ENCODE measurements around the gene SCOC. TPM values are rescaled to one million over a fixed set of nuclear protein-coding genes. Genes with fewer than 3 reads are reported as not detected.

The SCOC gene
- total and polyA plus RNA-seq, 9 of the 15 experiments (the other 6 are each of a cell fraction or from before 2014, with no cell fraction given) = 16.8 to 110 (median 46.7) TPM

DNA sequence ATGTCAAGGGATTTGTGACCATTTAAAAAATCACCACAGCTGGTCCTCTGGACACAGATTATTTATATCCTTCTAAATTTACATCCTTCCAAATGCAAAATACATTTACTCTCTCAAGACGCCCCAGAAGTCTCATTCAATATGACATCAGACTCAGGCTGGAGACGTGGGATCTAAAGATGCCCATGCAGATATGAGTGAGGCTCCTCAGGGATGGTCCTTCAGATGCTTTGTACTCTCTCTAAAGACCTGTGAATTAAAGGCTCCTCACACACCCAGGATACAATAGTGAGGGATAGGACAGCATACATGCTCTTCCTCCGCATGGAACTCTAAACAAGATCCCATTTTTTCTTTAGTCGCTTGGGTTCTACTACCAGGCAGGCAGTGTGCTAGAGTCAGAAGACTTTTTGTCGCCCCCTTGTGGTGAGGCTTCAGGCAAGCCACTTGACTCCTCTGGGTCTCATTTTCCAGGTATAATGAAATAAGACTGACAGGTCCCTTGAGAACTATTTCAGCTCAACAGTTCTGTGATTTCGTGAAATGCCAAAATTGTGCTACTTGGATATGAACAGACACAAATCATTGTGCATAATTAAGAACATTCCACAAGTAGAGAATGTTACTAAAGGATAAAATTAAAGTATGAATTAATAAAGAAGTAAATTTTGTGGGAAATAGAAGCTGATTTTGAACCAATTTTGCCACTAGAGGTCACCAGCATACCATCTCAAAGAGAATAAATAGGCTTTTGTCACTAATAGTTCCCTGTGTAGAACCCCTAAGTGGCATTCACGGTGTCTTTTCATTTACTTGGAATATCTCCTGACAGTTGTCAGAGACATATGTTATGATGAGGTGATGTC is 13.7 kb upstream of the SCOC start:
- intact Hi-C loops (cut with micrococcal nuclease) = loop anchor here (1.0 to 2.0 kb wide), 4 partner anchors 251 to 491 kb away; no protein-coding TSS in a partner anchor
- CTCF ChIA-PET (ENCODE audit: low intra/inter-chr PET ratio) = interaction anchor here (0.7 to 3.4 kb wide), 11 partner anchors 67 to 1329 kb away, joined by 3 to 51 read pairs (median 4); no protein-coding TSS in a partner anchor
- no peaks in the 10 kb centered on the region for H3K4me1 ChIP-seq (replicated peaks in 1 of 2; ENCODE audit: control insufficient read depth in 2 of 2, insufficient read depth in 2 of 2, low read length in 2 of 2)
- under 1% methylated on average over 7 of the region's 7 CpGs for WGBS (ENCODE audit: insufficient coverage, low coverage, missing lambda C conversion rate)
- H2AFZ ChIP-seq (ENCODE audit: low read depth, low read length) = no peak overlapping the region
- in situ Hi-C loops (cut with MboI) = loop anchor here (5.0 to 25.0 kb wide), 2 partner anchors 248 to 503 kb away; no protein-coding TSS in a partner anchor
- no peaks in the 10 kb centered on the region for H4K20me1 ChIP-seq (replicated peaks; ENCODE audit: control insufficient read depth, insufficient read depth, low read length)
- POLR2A ChIA-PET = interaction anchor here (0.7 kb wide), 1 partner anchor 494 kb away, joined by 3 read pairs; no protein-coding TSS in a partner anchor
- H3K36me3 ChIP-seq (ENCODE audit: control insufficient read depth, insufficient read depth, low read length) = no peaks in the 10 kb centered on the region
- H3K27ac ChIP-seq (ENCODE audit: extremely low read depth, low read depth, low read length) = no peak overlapping the region
- H3K4me2 ChIP-seq (ENCODE audit: insufficient read depth, low read length) = no peak overlapping the region
- H3K4me3 ChIP-seq = no peak overlapping the region
- H3K9ac ChIP-seq (ENCODE audit: insufficient read depth in 1 of 2, low read depth in 2 of 2, low read length in 2 of 2) = no peak overlapping the region
- FAIRE-seq = peak; percentile 90
- peak; percentile 100 for ATAC-seq
- H3K9me3 ChIP-seq (replicated peaks; ENCODE audit: control insufficient read depth, insufficient read depth, low read depth, low read length) = no peaks in the 10 kb centered on the region
- H3K9me1 ChIP-seq (ENCODE audit: control insufficient read depth, insufficient read depth, low read length) = no peaks in the 10 kb centered on the region
- DNase-seq (ENCODE audit: extremely low read depth in 1 of 4, low spot score in 3 of 4) = peak; percentile 59 to 88 (median 62)
- H3K27me3 ChIP-seq (ENCODE audit: control insufficient read depth in 2 of 2, insufficient read depth in 2 of 2, low read length in 2 of 2) = no peaks in the 10 kb centered on the region
- no peaks in the 10 kb centered on the region for H3K79me2 ChIP-seq (ENCODE audit: control insufficient read depth, insufficient read depth, low read length)
- BruUV-seq (replicated peaks) = no TSS peak
- TF ChIP-seq RERE (CRISPR knock-in tag; IDR thresholded peaks at IDR 0.05; ENCODE audit: borderline replicate concordance) = no peak
- peak; percentile 59; the same call in 1 of the 2 replicates for TF ChIP-seq REST (IDR thresholded peaks at IDR 0.05; ENCODE audit: borderline replicate concordance)
- TF ChIP-seq REST (CRISPR knock-in tag; IDR thresholded peaks at IDR 0.05; ENCODE audit: low read depth) = no peak
